GM18867 (cell line): Measurements from ENCODE around the gene PDE4D.

Source experiments
- ATAC-seq: cut with Tn5 transposase; IDR thresholded peaks from one replicate; pipeline ENCODE4 v1.9.1; 2021; ENCODE audit warnings: mild to moderate bottlenecking, moderate library complexity; ENCODE audit not compliant: unreplicated experiment

Gene PDE4D

DNA sequence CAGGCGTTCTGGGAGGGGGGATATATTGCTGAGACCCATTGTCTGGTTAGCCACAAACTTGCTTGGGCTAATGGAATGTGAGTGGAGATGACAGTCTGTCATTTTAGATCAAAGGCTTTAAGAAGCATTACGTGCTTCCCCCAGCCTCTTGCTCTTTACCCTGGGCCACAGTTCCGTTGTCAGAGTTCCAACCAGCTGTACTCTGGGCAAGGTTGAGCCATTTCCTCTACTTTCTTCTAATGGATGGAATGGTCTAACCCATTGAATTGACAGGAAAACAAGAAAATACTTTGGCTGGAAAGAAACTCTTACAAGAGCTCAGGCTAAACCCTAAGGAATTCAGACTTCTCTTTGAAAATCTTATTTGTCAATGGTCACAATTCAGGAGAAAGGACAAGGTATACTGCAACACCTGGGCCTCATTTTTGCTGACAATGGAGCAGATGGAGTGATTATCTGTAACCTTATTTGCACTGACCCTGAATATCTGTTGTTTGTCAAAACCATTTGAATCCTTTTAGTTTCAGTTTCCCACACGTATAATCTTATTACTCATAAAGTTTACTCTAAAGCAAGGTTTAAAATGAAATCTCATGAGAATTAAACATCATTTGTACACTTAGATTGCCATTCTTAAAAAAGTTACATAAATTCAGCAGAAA, 231.4 kb downstream of the PDE4D start:
- peak; percentile 51 for ATAC-seq

- ATAC-seq: no peak
Observed at GRCh38 chr5:59661311-59661710, 232.2 kb downstream of the PDE4D start.

DNA sequence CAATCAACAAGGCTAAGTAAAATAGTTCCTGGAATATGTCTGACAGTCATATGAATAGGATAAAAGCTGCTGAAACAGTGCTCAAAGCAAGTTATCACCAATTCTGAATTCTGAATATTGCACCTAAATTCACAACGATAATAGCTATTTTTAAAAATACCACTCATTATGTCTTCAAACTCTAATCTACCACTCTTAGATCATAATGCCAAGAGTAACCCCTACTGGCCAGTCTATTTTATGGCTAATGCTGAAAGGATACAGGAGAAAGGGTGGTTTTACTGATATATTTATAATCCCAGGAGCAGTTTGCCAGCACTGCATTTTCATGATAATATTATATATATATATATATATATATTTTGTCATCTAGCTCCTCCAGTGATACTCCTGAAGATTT, 232.8 kb downstream of the PDE4D start:
- ATAC-seq: peak; percentile 64

DNA sequence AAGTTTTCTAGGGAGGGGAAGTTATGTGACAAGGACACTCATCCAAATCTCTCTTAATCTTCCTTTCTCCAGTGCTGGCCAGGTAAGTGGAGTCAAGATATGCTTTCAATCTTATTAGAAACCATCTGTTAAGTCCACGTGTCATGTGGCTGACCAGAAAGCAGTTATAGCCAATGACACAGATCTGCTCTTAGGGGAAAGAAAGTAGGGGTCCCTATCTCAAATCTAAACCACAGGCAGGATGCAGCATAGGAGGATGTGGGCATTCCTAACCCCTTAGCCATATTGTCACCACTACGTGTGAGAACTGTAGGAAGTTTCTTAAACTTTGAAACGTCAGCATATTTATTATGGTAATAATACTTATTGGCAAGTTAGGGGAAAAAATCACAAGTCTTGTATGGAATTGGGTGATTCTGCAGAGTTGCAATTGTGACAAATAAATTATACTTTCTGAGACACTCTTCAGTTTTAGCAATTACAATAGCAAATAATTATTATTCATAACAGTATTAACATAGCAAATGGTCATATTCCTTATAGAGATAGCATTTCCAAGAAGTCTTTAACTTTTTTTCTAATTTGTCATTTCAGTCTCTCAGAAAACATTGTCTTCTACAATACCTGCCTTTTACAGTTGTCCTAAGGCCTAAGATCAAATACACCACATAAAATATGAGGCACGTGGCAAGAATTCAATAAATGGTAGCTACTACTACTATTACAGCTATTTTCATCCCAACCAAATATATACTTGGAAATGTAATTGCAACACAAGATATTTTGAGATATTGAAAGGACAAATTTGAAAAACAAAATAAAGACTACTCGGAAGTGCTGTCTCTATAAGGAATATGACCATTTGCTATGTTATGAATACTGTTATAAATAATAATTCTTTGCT, 236.9 kb downstream of the PDE4D start:
- no peak for ATAC-seq

- no peak for ATAC-seq
Observed at GRCh38 chr5:59655693-59656309, 237.7 kb downstream of the PDE4D start.

- no peak for ATAC-seq
Observed at GRCh38 chr5:59654691-59655090, 238.8 kb downstream of the PDE4D start.

DNA sequence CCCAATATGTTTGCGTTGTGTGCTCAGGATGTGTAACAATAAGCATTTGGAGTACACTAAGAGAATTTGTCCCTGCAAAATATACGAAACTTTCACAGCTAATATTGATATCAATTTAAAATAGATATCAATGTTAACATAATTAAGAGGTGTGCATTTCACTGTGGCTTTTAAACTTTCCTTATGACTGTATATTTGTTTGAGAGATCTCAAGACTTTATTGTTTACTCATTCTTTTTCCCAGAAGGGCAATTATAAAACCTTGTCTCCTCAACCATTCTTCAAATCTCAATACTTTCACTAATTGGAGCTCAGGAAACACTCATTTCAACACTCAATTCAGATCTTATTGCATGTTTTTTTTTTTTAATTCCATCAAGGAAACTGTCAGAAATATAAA, 241.1 kb downstream of the PDE4D start:
- ATAC-seq: no peak

- ATAC-seq: no peak
Observed at GRCh38 chr5:59648949-59649921, 244.3 kb downstream of the PDE4D start.

- ATAC-seq: no peak
Observed at GRCh38 chr5:59648038-59648831, 245.3 kb downstream of the PDE4D start.

DNA sequence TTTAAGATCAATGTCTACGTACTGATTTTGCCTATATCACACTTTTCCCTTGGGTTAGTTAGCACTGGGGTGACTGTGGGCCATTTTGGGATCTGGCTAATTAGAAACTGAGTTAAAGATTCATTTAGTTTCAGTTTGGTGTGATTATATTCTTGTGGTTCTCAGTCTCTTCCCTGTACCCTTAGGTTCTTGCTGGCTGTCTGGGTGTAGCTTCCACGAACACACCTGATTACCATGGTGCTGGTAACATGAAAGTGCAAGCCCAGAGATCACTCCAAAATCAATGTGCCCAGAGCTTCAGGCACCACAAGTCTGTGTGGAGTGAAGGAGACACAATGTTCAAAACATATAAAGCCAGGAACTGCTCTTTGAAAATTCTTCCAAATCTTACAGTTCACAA, 248.1 kb downstream of the PDE4D start:
- ATAC-seq: no peak

- no peak for ATAC-seq
Observed at GRCh38 chr5:59640411-59640810, 253.1 kb downstream of the PDE4D start.

GRCh38 chr5:59637884-59638580, 255.5 kb downstream of the PDE4D start:
- ATAC-seq: no peak

GRCh38 chr5:59629561-59629960, 264.0 kb downstream of the PDE4D start:
- no peak for ATAC-seq

- ATAC-seq: no peak
Observed at GRCh38 chr5:59628062-59628828, 265.3 kb downstream of the PDE4D start.

DNA sequence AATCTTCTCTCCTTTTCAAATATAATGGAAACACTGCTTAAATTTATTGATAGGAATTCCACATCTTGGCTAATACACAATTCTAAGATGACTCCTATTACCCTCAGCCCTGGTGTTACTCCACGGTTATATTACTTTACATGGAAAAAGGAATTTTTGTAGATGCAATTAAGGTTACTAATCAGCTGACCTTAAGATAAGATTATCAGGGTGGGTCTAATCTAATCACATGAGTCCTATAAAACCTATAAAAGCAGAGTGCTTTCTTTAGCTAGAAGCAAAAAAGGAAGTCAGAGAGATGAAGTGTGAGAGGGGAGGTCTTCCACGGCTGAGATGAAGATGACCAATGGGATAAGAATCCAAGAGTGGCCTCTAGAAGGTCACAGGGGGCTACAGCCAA, 268.6 kb downstream of the PDE4D start:
- no peak for ATAC-seq

GRCh38 chr5:59622848-59623247, 270.7 kb downstream of the PDE4D start:
- ATAC-seq: no peak

DNA sequence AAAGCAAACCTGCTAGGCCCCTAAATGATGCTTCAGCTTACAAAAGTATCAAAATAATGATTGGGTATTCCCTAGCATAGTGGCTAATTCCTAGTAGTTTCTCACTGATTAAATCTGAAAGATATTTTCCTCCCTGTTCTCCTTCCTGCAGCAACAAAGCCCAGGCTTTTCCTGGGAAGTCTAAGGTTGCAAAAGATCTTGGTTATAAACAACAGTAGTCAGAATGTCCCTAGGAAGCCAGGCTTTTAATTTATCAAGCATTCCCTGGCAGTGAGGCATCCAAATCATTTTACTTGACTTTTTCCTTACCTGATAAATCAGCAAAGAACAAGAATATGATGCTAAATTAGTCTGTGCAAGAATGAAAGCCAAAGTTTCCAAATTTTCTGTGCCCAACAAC, 272.0 kb downstream of the PDE4D start:
- ATAC-seq: no peak

GRCh38 chr5:59620535-59621212, 272.9 kb downstream of the PDE4D start:
- no peak for ATAC-seq
